ENCODE measurements around the gene SF1.
A peak's percentile ranks its signal among the peaks of the same experiment; 100 is the strongest.

The SF1 gene

GRCh38 chr11:64747961-64748665 is 30.2 kb downstream of the SF1 start:
- no peak for TF ChIP-seq CTCF (conservative IDR thresholded peaks at IDR 0.05; ENCODE audit: low read depth, low read length)
- no peak for DNase-seq (ENCODE audit: low read depth)
- H3K4me3 ChIP-seq (ENCODE audit: low read length) = no peak overlapping the region

- TF ChIP-seq CTCF (conservative IDR thresholded peaks at IDR 0.05; ENCODE audit: low read depth, low read length) = no peak
- H3K4me3 ChIP-seq (ENCODE audit: low read length) = no peak overlapping the region
- DNase-seq (ENCODE audit: low read depth) = no peak
These were observed 31.9 kb downstream of the SF1 start for GRCh38 chr11:64746486-64746885.

- H3K4me3 ChIP-seq (ENCODE audit: low read length) = peak overlapping the region; percentile 46
- no peak for TF ChIP-seq CTCF (conservative IDR thresholded peaks at IDR 0.05; ENCODE audit: low read depth, low read length)
- no peak for DNase-seq (ENCODE audit: low read depth)
These were observed 32.6 kb downstream of the SF1 start for GRCh38 chr11:64745521-64746328.

GRCh38 chr11:64745189-64745520 is 33.2 kb downstream of the SF1 start:
- DNase-seq (ENCODE audit: low read depth) = no peak
- H3K4me3 ChIP-seq (ENCODE audit: low read length) = peak overlapping the region; percentile 46
- TF ChIP-seq CTCF (conservative IDR thresholded peaks at IDR 0.05; ENCODE audit: low read depth, low read length) = no peak

GRCh38 chr11:64744544-64745188 is 33.7 kb downstream of the SF1 start:
- DNase-seq (ENCODE audit: low read depth) = no peak
- H3K4me3 ChIP-seq (ENCODE audit: low read length) = peak overlapping the region; percentile 46
- TF ChIP-seq CTCF (conservative IDR thresholded peaks at IDR 0.05; ENCODE audit: low read depth, low read length) = no peak

GRCh38 chr11:64743591-64744543 is 34.5 kb downstream of the SF1 start, which contains the start of gene RASGRP2:
RASGRP2 (minus strand) TSS chr11:64744142; CDS start chr11:64742866, 1,276 bp downstream.
- TF ChIP-seq CTCF (conservative IDR thresholded peaks at IDR 0.05; ENCODE audit: low read depth, low read length) = peak; percentile 74
- H3K4me3 ChIP-seq (ENCODE audit: low read length) = peak within 1 kb of the TSS; percentile 46
- DNase-seq (ENCODE audit: low read depth) = no peak
